ENCODE measurements around the gene NKAIN2. TPM values are rescaled to one million over a fixed set of nuclear protein-coding genes. Genes with fewer than 3 reads are reported as not detected.

NKAIN2 gene
- total RNA-seq, 3 donors from 2014 or later (not counting 1 experiment from before 2014, with no cell fraction given) = 0.45 TPM; not detected in 2

DNA sequence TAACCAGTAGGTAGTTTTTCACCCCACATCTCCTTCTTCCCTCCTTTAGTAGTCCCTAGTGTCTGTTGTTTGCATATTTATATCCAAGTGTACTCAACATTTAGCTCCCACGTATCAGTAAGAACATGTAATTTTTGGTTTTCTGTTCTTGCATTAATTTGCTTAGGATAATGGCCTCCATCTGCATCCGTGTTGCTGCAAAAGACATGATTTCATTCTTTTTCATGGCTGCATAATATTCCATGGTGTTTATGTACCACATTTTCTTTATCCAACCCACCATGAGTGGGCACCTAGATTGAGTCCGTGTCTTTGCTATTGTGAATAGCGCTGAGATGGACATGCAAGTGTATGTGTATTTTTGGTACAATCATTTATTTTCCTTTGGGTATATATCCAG lies 306.8 kb downstream of the NKAIN2 start:
- H3K4me3 Mint-ChIP-seq = no peak overlapping the region
- Histone ChIP-seq H3K4me1 (ENCODE audit: control insufficient read depth, insufficient read depth, low read length) (no peaks in the 10 kb centered on the region), H3K27me3 (ENCODE audit: control insufficient read depth, insufficient read depth, low read length) (no peaks in the 10 kb centered on the region), H3K4me3 (ENCODE audit: low read length) (no peak overlapping the region), H3K9me3 (ENCODE audit: control insufficient read depth, insufficient read depth, low read length) (peaks cover 3% of the 10 kb centered on the region), H3K27ac (ENCODE audit: low read length) (no peak overlapping the region), H3K36me3 (ENCODE audit: control insufficient read depth, insufficient read depth, low read length) (no peaks in the 10 kb centered on the region)
- H3K9me3 Mint-ChIP-seq = peaks cover 15 to 36% of the 10 kb centered on the region in 2 donors
- no peak overlapping the region for H3K27ac Mint-ChIP-seq
- H3K36me3 Mint-ChIP-seq = no peaks in the 10 kb centered on the region
- DNase-seq (no peak), ATAC-seq (no peak)
- WGBS (ENCODE audit: insufficient coverage) = 85% methylated on average over 2 of the region's 4 CpGs
- no peaks in the 10 kb centered on the region for H3K4me1 Mint-ChIP-seq
- no peaks in the 10 kb centered on the region for H3K27me3 Mint-ChIP-seq (ENCODE audit: low read depth in 2 of 2)
- intact Hi-C loops (cut with micrococcal nuclease) = no loop called here
- TF ChIP-seq, protein P1, sequence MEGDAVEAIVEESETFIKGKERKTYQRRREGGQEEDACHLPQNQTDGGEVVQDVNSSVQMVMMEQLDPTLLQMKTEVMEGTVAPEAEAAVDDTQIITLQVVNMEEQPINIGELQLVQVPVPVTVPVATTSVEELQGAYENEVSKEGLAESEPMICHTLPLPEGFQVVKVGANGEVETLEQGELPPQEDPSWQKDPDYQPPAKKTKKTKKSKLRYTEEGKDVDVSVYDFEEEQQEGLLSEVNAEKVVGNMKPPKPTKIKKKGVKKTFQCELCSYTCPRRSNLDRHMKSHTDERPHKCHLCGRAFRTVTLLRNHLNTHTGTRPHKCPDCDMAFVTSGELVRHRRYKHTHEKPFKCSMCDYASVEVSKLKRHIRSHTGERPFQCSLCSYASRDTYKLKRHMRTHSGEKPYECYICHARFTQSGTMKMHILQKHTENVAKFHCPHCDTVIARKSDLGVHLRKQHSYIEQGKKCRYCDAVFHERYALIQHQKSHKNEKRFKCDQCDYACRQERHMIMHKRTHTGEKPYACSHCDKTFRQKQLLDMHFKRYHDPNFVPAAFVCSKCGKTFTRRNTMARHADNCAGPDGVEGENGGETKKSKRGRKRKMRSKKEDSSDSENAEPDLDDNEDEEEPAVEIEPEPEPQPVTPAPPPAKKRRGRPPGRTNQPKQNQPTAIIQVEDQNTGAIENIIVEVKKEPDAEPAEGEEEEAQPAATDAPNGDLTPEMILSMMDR (IDR thresholded peaks at IDR 0.05) = no peak

DNA sequence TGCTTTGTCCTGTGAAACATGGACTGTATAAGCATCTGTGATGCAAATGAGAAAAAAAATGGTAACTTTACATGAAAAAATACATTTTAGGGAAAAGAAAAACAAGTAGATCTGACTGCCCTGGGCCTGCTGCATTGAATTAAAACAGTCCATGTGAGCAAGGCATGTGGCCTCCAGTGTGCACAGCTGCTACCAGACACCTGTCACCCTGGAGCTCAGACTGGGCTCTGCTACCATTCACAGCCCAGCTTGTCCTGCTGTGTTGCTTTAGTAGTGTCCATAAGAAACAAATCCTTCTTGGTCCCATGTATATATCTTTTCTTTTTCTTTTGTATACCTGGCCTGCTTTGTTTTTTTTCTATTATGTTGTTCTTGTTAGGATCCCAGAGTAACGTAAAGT lies 315.9 kb downstream of the NKAIN2 start:
- intact Hi-C loops (cut with micrococcal nuclease) = no loop called here
- H3K9me3 ChIP-seq (ENCODE audit: control insufficient read depth, insufficient read depth, low read length) = no peaks in the 10 kb centered on the region
- Mint-ChIP-seq H3K4me1 (no peaks in the 10 kb centered on the region), H3K27me3 (ENCODE audit: low read depth in 2 of 2) (no peaks in the 10 kb centered on the region), H3K36me3 (no peaks in the 10 kb centered on the region), H3K27ac (no peak overlapping the region), H3K9me3 (peaks cover 3 to 6% of the 10 kb centered on the region in 2 donors), H3K4me3 (no peak overlapping the region)
- no peaks in the 10 kb centered on the region for H3K36me3 ChIP-seq (ENCODE audit: control insufficient read depth, insufficient read depth, low read length)
- 93% methylated on average over 1 of the region's 1 CpG for WGBS (ENCODE audit: insufficient coverage)
- DNase-seq (no peak), ATAC-seq (no peak)
- TF ChIP-seq, protein P1 (IDR thresholded peaks at IDR 0.05) = no peak
- no peaks in the 10 kb centered on the region for H3K4me1 ChIP-seq (ENCODE audit: control insufficient read depth, insufficient read depth, low read length)
- no peak overlapping the region for H3K4me3 ChIP-seq (ENCODE audit: low read length)
- H3K27ac ChIP-seq (ENCODE audit: low read length) = no peak overlapping the region
- no peaks in the 10 kb centered on the region for H3K27me3 ChIP-seq (ENCODE audit: control insufficient read depth, insufficient read depth, low read length)

DNA sequence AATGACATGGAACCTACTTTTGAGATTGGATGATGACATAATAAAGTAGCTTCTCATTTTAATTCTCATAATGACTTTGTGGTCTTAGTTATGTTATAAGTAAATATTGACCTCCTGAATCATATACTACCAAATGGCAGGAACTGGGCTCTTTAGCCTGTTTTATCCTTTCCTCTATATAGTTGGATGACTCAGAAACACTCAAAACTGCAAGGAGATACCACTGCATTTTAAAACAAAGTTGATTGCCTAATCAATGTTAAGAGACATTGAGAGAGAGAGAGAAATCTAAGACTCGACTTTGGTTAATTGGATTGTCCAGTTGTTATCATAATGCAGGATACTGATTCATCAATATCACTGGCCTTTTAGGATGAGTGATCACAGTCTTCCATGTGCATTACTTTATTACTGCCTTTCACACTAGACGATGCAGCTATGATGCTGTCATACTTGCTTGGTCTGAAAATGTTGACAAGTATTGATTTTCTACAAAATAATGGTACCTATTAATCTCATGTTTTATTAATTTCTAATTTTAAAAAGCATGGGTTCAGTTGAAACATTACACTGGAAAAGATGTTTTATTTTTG lies 320.0 kb downstream of the NKAIN2 start:
- no peak for ATAC-seq
- H3K4me1 Mint-ChIP-seq = no peaks in the 10 kb centered on the region
- Histone ChIP-seq H3K27me3 (ENCODE audit: control insufficient read depth, insufficient read depth, low read length) (no peaks in the 10 kb centered on the region), H3K36me3 (ENCODE audit: control insufficient read depth, insufficient read depth, low read length) (no peaks in the 10 kb centered on the region), H3K4me1 (ENCODE audit: control insufficient read depth, insufficient read depth, low read length) (no peaks in the 10 kb centered on the region), H3K27ac (ENCODE audit: low read length) (no peak overlapping the region), H3K4me3 (ENCODE audit: low read length) (no peak overlapping the region), H3K9me3 (ENCODE audit: control insufficient read depth, insufficient read depth, low read length) (no peaks in the 10 kb centered on the region)
- no peak for DNase-seq
- H3K4me3 Mint-ChIP-seq = no peak overlapping the region
- no peak overlapping the region for H3K27ac Mint-ChIP-seq
- TF ChIP-seq, protein P1 (IDR thresholded peaks at IDR 0.05) = no peak
- no peaks in the 10 kb centered on the region for H3K36me3 Mint-ChIP-seq
- 61% methylated on average over 2 of the region's 2 CpGs for WGBS (ENCODE audit: insufficient coverage)
- peaks cover 10 to 16% of the 10 kb centered on the region in 2 donors for H3K9me3 Mint-ChIP-seq
- intact Hi-C loops (cut with micrococcal nuclease) = no loop called here
- H3K27me3 Mint-ChIP-seq (ENCODE audit: low read depth in 2 of 2) = no peaks in the 10 kb centered on the region

DNA sequence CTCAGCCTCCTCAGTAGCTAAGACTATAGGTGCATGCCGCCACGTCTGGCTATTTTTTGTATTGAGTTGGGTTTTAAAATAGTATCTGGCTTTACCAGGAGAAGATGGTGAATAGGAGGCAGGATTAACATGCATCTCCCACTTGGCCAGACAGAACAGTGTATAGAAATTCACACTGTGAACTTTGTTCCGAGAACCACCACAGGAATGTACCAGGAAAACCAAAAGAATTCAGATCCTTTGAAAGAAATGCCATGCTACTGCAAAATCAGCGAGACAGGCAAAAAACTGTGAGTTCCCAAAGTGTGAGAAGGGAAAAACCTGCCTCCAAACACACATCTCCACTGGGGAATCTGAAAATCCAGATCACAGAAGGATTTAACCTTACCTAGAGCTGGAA lies 327.6 kb downstream of the NKAIN2 start:
- 95% methylated on average over 4 of the region's 4 CpGs for WGBS (ENCODE audit: insufficient coverage)
- Mint-ChIP-seq H3K4me3 (no peak overlapping the region), H3K36me3 (no peaks in the 10 kb centered on the region), H3K27ac (no peak overlapping the region), H3K4me1 (no peaks in the 10 kb centered on the region), H3K27me3 (ENCODE audit: low read depth in 2 of 2) (no peaks in the 10 kb centered on the region), H3K9me3 (peaks cover 8 to 19% of the 10 kb centered on the region in 2 donors)
- Histone ChIP-seq H3K27ac (ENCODE audit: low read length) (no peak overlapping the region), H3K36me3 (ENCODE audit: control insufficient read depth, insufficient read depth, low read length) (no peaks in the 10 kb centered on the region), H3K4me1 (ENCODE audit: control insufficient read depth, insufficient read depth, low read length) (no peaks in the 10 kb centered on the region), H3K4me3 (ENCODE audit: low read length) (no peak overlapping the region), H3K27me3 (ENCODE audit: control insufficient read depth, insufficient read depth, low read length) (no peaks in the 10 kb centered on the region), H3K9me3 (ENCODE audit: control insufficient read depth, insufficient read depth, low read length) (peaks cover 12% of the 10 kb centered on the region)
- DNase-seq = no peak
- ATAC-seq = no peak
- TF ChIP-seq, protein P1 (IDR thresholded peaks at IDR 0.05) = no peak
- intact Hi-C loops (cut with micrococcal nuclease) = no loop called here
